Measurements from ENCODE around the gene TMEM232.

TMEM232 gene

GRCh38 chr5:110547495-110547894 lies 179.0 kb downstream of the TMEM232 start:
- TF ChIP-seq CTCF (IDR thresholded peaks at IDR 0.05) = no peak

GRCh38 chr5:110545716-110546115 lies 180.8 kb downstream of the TMEM232 start:
- TF ChIP-seq CTCF (IDR thresholded peaks at IDR 0.05) = no peak

GRCh38 chr5:110544603-110545002 lies 181.9 kb downstream of the TMEM232 start:
- TF ChIP-seq CTCF (IDR thresholded peaks at IDR 0.05) = no peak

GRCh38 chr5:110542949-110543348 lies 183.5 kb downstream of the TMEM232 start:
- no peak for TF ChIP-seq CTCF (IDR thresholded peaks at IDR 0.05)

GRCh38 chr5:110536120-110537115 lies 190.1 kb downstream of the TMEM232 start:
- TF ChIP-seq CTCF (IDR thresholded peaks at IDR 0.05) = no peak

- no peak for TF ChIP-seq CTCF (IDR thresholded peaks at IDR 0.05)
These were observed 200.7 kb downstream of the TMEM232 start for GRCh38 chr5:110525762-110526161.

GRCh38 chr5:110517396-110517795 lies 209.1 kb downstream of the TMEM232 start:
- no peak for TF ChIP-seq CTCF (IDR thresholded peaks at IDR 0.05)
